HK-2 (cell line): ENCODE measurements around the gene WFDC1.

ENCODE experiments used
- DNase-seq: peaks from one replicate; pipeline ENCODE4 v3.0.0-alpha.2; 2018; ENCODE audit not compliant: unreplicated experiment

The WFDC1 gene

GRCh38 chr16:84351630-84352029 lies 57.0 kb downstream of the WFDC1 start:
- DNase-seq, result no peak

GRCh38 chr16:84354306-84354705 lies 59.6 kb downstream of the WFDC1 start:
- DNase-seq, result no peak

- no peak for DNase-seq
Observed at GRCh38 chr16:84355149-84355548, 60.5 kb downstream of the WFDC1 start.

GRCh38 chr16:84356176-84356575 lies 61.5 kb downstream of the WFDC1 start:
- DNase-seq, result no peak

GRCh38 chr16:84356591-84357116 lies 62.0 kb downstream of the WFDC1 start:
- no peak for DNase-seq

GRCh38 chr16:84357191-84357651 lies 62.5 kb downstream of the WFDC1 start:
- peak; percentile 72 for DNase-seq

- no peak for DNase-seq
Observed at GRCh38 chr16:84358601-84359295, 64.1 kb downstream of the WFDC1 start.

- no peak for DNase-seq
Observed at GRCh38 chr16:84359326-84359725, 64.6 kb downstream of the WFDC1 start.

GRCh38 chr16:84360170-84360569 lies 65.5 kb downstream of the WFDC1 start:
- peak; percentile 73 for DNase-seq

GRCh38 chr16:84360748-84361147 lies 66.1 kb downstream of the WFDC1 start:
- no peak for DNase-seq

GRCh38 chr16:84361546-84361945 lies 66.9 kb downstream of the WFDC1 start:
- DNase-seq, result peak; percentile 26

- DNase-seq, result no peak
Observed at GRCh38 chr16:84362471-84362941, 67.8 kb downstream of the WFDC1 start.

- DNase-seq, result no peak
Observed at GRCh38 chr16:84366208-84366607, 71.5 kb downstream of the WFDC1 start.

- DNase-seq, result no peak
Observed at GRCh38 chr16:84367297-84367680, 72.6 kb downstream of the WFDC1 start.

GRCh38 chr16:84367750-84368307 lies 73.2 kb downstream of the WFDC1 start:
- DNase-seq, result no peak

GRCh38 chr16:84368308-84368996 lies 73.8 kb downstream of the WFDC1 start, which contains the start of gene ATP2C2:
Gene ATP2C2 (plus strand): TSS chr16:84368538. CDS start chr16:84368616, 78 bp downstream.
- no peak for DNase-seq

- no peak for DNase-seq
Observed at GRCh38 chr16:84369105-84369504, 74.4 kb downstream of the WFDC1 start.

- DNase-seq, result no peak
Observed at GRCh38 chr16:84369938-84370627, 75.4 kb downstream of the WFDC1 start.

GRCh38 chr16:84370723-84371552 lies 76.3 kb downstream of the WFDC1 start:
- no peak for DNase-seq

GRCh38 chr16:84371553-84371865 lies 76.8 kb downstream of the WFDC1 start:
- no peak for DNase-seq

- DNase-seq, result no peak
Observed at GRCh38 chr16:84373907-84374489, 79.3 kb downstream of the WFDC1 start.
